EL (cell line): Measurements from ENCODE around the gene E2F1.

Experiments used
- DNase-seq: peaks from one replicate; pipeline ENCODE4 v3.0.0-alpha.2; 2016

Gene E2F1, protein sequence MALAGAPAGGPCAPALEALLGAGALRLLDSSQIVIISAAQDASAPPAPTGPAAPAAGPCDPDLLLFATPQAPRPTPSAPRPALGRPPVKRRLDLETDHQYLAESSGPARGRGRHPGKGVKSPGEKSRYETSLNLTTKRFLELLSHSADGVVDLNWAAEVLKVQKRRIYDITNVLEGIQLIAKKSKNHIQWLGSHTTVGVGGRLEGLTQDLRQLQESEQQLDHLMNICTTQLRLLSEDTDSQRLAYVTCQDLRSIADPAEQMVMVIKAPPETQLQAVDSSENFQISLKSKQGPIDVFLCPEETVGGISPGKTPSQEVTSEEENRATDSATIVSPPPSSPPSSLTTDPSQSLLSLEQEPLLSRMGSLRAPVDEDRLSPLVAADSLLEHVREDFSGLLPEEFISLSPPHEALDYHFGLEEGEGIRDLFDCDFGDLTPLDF

DNA sequence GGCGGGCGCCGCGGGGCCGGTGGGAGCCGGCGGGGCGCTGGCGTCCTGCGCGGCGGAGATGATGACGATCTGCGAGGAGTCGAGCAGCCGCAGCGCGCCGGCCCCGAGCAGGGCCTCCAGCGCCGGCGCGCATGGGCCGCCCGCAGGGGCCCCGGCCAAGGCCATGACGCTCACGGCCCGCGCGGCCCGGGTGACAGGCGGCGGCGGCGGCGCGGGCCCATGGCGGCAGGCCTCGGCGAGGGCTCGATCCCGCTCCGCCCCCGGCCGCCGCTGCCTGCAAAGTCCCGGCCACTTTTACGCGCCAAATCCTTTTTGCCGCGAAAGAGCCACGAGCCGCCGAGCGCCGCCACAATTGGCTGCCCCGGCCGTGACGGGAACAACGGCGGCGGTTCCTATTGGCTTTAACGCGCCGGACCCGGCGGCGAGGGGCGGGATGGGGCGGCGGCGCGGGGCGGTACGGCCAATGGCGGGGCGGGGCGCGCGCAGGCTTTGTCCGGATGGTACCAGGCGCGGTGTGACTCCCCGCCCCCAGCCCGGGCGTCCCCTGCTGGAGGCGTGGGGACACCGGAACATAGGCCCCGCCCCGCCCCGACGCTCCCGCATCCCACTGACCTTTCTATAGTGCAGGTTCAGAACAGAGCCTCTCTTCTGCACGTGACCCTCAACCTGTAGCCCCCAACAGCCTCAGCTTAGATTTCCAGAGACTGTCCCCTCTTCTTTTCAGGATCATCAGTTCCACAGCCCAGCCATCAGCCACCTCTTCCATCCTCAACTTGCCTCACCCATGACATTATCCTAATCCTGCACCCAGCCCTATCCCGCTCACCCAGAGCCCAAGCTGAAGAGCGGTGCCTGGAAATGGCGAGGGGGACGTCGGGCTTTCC, at the start of gene E2F1:
E2F1 (minus strand) TSS at position 286 of the 884 bp plus-strand sequence; CDS start at position 165, 121 bp downstream.
- peak; percentile 96 for DNase-seq

DNA sequence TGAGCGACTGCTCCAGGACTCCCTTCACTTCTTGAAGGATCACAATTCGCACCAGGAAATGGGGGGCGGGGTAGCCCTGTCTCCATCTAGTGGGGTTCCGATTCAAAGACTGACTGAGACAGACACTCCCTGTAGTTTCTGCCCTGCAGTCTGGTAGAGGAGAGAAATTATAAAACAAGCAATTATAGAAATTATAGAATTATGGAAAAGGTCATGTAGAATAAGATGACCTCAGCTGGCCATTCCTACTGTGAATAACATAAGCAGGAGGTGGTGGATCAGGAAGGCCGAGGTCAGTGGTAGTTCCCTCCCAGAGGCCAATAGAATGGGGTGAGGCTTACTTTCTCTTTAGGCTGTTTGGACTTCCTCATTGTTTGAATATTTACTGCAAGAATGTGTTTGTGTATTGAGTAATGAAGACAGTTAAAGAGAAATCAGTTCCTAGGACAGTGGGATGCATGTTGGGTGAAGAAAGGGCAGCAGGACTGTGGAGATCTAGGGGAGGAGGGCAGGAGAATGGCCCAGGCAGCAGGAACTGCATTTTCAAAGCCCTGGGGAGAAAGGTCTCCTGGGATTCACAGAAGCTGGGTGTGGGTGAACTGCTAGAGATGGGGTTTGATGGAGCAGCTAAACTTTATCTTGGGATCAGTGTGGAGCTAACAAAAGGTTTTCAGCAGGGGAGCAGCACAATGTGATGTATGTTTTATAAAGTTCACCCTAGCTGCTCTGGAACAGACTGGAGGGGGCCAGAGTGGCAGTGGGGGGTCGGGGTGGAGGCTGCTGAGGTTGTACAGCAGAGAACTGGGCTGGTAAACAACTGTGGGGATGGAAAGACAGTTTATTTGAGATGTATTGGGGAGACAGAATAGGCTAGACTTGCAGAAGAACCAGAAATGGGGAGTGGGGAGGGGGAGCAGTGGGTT, 47.7 kb upstream of the E2F1 start:
- DNase-seq, result peak; percentile 88

DNA sequence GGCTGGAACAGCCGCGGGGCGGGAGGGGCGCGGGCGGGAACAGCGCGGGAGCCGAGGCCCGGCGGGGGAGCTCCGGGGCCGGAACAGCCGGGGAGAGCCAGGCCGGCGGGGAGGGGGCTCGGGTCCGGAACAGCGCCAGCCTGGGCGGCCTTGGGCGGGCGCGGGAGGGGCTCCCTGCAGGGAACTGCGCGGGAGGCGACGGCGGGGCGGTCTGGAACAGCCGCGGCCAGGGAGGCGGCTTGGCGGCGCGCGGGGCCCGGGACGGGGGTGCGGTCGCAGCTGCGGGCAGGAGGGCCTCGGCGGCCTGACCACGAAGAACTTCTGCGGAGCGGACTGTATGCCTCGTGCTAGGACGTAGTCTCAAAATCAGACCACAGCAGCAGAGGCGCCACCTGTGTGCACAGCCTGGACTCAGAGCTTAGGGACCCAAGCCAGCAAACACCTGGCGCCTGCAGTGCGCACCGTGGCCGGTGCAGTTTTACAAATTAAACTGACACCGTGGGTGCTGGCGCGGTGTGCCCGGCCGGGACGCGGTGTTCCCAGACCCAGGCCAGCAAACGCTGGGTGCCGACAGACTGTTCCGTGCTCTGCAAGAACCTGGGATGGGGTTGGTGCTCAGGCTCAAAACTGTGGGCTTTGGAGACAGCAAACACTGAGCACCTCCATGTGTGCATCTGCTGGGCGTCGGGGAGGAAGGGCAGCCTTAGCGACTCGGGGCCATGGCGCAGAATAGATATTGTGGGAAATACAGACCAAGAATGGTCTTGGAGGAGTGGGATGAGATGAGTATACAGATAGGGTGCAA, 46.2 kb upstream of the E2F1 start:
- DNase-seq, result no peak

DNA sequence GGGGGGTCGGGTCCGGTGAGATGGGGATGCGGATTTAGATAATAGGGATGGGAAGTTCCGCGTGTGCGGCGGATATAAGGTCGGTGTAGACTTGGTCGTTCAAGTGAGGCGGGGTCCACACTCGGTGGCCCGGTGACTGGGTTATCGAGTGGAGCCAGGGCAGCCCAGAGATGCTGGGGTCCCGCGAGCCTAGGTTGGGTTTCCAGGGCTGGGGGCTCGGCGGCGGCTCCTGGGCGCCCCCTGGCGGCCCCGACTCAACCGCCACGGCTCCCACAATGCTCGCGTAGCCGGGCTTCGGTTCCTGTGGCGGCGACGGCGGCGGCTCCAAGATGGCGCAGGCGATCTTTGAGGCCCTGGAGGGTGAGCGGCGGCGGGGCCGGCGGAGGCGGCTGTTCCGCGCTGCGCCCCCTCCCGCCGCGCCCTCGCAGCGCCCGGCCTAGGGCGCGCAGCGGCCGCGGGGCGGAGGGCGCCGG, 45.5 kb upstream of the E2F1 start, which contains the start of gene ZNF341:
ZNF341 (plus strand) TSS at position 304 of the 473 bp plus-strand sequence; CDS start at position 330, 26 bp downstream.
- DNase-seq, result peak; percentile 85

DNA sequence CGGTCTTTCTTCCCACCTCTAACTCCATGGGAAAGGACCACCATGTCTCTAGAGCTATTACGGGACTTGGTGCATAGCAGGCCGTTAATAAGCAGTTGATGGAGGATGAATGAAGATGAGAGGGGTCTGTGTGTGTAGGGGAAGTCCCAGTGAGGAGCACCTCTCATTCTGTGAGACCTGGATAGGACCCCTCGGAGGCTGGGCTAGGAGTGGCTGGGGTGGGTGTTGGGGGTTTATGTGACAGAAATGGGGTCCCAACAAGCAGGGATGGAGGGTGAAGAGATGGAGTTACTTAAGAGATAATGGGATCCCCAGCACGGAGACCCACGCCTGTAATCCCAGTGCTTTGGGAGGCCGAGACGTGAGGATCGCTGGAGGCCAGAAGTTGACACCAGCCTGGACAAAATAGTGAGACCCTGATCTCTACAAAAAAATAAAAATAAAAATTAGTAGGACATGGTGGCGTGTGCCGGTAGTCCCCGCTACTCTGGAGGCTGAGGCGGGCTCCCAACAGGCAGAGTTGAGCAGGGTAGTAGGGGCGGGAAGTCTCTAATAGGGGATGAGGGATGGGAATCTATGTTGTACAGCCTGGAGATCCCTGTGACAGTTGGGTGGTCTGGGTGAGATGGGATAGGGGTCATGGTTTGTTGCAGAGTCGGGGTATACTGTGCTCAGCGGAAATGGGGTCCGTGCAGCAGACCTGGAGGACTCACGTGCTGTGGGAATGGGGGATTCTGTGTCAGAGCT, 44.9 kb upstream of the E2F1 start:
- no peak for DNase-seq

DNA sequence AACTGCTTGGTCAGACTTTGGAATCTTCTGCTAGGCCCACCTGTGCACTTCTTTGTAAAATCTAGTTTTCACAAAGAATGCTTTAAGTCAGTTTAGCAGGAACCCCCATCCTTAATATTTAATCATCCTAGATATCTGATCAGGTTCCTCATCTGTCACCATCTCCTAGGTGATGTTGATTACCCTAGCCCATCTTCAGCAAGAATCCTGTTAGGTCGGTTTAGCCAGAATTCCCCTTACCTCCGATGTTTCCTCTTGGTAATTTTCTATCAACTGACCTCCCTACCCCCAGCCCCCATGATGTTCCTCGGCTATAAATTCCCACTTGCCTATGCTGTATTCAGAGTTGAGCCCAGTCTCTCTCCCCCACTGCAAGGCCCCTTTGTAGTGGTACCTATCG, 42.9 kb upstream of the E2F1 start:
- no peak for DNase-seq

DNA sequence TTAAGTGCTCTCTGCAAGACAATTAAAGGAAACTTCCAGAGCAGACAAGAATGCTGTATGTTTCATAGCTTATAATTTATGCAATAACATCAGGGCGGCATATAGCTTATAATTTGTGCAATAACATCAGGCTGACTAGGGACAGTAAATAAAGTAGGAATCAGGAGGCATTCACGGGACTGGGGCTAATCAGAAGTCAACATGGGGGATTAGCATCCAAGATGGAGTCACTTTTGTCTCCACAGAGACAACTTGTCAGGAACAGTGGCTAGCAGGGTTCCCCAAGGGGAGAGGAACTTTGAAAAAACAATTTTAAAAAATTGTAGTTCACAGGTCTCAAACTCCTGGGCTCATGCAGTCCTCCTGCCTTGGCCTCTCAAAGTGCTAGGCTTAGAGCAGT, 42.3 kb upstream of the E2F1 start:
- no peak for DNase-seq

DNA sequence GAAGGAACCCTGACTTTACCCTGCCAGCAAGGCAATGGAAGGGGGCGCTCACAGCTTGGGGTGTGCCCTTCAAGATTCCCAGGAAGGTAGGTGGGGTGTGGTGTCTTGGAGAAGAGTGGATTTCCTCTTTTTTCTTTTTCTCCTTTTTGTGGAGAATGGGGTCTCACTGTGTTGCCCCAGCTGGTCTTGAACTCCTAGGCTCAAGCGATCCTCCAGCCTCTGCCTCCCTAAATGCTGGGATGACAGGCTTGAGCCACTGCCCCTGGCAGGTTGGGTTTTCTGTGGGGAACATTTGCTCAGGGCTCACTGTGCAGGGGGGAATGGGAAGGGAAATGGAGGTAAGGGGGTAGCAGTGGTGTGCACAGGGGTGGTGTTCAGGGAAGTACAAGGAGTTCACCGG, 41.6 kb upstream of the E2F1 start:
- no peak for DNase-seq

DNA sequence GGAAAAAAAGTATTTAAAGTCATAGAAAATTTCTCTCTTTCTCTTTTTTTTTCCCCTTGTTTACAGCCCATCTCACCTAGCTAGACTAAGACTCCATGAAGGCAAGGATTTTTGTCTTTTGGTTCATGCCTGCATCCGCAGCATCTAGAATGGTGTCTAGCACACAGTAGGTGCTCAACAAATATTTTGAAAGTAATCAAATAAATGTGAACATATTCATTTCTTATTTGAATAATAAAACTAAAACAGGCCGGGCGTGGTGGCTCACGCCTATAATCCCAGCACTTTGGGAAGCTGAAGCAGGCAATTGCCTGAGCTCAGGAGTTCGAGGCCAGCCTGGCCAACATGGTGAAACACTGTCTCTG, 40.9 kb upstream of the E2F1 start:
- no peak for DNase-seq

DNA sequence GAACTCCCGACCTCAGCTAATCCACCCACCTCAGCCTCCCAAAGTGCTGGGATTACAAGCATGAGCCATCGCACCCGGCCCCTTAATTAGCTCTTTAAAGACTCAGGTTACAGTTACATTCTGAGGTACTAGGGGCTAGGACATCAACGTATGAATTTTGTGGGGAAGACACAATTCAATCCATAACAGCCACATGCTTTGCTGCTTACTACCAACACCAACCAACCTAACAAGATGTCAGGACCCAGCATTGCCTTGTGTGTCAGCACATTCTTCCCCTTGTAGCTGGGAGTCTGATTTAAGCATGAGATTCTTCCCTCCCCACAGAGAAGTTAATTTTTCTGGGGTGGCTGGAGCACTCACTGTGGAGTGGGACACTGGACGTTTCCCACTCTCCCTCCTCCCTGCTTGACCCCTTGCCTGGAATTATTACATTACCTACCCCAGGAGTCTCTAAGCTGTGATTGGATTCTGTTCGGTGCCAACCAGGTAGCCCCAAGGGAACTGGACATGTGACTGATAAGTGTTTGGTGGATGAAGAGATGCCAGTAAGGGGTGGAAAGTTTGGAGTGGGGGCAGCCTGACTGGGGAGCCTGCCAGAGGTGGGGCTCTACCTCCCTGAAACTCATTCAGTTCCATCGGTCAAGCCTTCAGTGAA, 39.6 kb upstream of the E2F1 start:
- DNase-seq, result no peak

DNA sequence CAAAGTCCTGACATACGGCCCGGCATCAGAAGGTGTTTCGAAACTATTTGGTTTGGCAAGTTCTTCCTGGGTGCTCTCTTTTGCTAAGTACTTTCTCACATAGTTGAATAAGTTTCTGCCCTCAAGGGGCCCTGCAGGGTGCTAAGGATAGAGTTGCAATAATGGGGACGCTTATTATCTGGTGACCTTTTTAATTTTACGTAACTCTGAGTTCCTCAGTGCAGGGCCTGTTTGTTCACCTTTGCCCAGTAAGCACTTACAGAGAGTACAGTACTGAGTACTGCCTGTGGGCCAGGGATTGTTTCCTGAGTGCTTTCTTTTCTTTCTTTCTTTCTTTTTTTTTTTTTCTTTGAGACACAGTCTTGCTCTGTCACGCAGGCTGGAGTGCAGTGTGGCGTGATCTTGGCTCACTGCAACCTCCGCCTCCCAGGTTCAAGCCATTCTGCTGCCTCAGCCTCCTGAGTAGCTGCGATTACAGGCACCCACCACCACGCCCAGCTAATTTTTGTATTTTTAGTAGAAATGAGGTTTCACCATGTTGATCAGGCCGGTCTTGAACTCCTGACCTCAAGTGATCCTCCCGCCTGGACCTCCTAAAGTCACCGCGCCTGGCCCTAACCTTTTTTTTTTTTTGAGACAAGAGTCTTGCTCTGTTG, 38.4 kb upstream of the E2F1 start:
- DNase-seq, result no peak

DNA sequence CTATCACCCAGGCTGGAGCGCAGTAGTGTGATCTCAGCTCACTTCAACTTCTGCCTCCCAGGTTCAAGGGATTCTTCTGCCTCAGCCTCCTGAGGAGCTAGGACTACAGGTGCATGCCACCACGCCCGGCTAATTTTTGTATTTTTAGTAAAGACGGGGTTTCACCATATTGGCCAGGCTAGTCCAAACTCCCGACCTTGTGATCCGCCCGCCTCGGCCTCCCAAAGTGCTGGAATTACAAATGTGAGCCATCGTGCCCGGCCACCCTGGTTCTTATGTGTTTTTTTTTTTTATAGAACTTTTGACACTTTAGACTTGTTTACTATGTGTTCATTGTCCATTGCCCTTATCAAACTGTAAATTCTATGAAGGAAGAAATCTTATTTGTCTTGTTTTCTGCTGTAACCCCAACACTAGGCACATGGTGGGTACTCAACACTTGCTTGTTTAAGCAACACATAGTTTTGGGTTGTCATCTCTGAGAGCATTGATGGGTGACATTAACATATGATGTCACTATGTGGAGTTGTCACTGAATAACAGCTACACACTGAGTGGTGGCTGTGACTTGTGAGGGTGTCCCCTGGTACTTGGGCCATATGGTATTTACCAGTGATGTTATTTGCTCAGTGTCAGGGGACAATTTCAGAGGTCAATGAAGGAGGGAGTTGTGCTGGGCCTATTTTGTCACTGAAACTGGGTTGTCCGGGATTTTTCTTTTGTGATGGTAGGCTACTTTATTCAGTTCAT, 35.4 kb upstream of the E2F1 start:
- no peak for DNase-seq

DNA sequence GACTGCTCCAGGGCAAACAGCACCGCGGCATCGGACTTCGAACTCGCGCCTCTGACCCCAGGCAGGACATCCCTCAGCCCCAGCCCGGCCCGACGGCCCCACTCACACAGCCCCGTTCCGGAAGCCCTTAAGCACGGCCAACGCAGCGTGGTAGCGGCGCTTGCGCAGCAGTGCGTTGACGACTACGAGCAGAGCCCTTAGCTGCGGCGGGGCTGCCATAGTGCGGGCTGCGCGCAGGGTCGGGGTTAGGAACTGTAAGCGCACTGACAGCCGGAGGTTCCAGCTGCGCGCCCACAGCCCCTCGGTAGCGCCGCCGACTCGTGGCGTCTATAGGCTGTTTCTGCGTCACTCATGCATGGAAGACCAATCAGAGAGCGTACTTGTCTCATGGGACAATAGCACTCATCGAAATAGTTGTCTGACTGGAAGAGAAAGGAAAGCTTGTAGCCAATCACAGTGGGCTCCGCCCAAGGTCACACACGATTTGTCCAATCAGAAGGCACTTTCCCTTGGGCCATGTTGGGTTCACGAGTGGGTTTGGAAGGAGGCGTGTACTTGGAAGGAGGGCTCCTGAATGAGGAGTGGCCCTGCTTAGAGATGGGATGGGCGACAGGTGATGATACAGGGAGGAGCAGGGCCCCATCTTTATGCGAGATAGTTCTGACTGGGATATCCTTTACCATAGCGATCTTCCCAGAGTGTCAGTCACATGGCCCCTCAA, 34.0 kb upstream of the E2F1 start, which contains the start of gene PXMP4:
PXMP4 (minus strand) TSS at position 322 of the 721 bp plus-strand sequence; CDS start at position 219, 103 bp downstream.
- DNase-seq, result peak; percentile 97

DNA sequence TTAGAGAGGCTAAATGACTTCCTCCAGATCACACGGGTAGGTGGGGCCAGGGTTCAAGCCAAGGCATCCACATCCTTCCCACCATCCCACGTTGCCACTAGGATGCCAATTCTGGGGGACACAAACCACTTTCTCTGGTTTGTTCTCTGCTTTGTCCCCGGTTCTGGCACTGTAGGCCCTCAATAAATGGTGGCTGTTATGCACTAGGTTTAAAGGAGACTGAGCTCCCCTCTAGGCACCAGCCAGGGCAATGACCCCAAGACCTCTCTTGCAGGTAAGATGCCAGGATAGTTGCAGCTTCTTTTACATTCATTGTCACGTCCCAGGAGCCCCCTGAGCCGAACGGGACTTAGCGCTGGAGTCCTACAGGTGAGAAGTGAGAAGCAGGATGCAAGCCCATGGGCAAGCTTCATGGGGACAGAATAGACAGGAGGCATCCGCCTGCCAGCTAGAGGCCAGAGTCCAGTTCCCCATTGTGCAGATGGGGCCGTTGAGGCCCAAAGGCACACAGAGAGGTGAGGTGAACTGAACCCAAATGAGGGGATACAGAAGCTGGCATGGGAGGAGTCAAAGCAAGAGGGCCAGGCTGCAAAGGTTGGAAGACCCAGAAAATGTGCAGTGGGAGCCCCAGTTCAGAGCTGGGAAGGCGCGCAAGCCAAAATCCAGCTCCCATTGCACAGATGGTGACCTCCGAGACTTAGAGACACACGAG, 33.2 kb upstream of the E2F1 start:
- peak; percentile 4 for DNase-seq

DNA sequence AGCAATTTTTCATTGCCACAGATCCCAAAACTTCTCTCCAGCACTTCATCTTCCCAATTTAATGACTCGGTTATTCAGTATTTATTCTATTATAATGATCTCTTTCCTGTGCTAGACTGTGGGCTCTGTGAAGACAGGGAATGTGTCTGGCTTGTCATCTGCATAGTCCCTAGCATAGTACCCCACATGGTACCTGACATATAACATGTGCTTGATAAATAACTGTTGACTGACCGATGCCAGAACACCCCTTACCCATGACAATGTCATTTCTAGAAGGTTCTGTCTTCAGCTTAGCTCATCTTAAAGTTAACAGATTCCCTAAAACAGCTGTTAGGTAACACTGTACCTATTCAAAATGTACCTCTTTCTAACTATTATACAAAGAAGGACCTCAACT, 30.3 kb upstream of the E2F1 start:
- no peak for DNase-seq

DNA sequence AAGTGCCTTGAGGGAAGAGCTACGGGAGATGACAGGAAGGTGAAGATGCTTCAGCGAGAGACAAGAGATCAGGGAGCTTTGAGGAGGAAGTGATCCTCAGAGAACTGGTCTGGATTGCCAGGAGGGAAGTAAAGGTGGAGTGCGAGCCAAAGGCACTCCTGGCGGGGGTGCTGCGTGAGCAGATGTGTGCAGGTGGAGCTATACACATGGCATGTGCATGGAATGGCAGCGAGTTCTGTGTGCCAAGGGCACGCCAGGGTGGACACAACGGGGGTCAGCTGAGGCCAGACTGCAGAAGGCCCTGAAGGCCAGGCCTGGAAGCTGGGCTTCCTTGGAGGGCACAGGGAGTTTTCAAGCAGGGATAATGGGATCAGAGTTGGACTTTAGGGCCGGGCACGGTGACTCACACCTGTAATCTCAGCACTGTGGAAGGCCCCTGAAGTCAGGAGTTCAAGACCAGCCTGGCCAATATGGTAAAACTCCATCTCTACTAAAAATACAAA, 27.7 kb upstream of the E2F1 start:
- no peak for DNase-seq

DNA sequence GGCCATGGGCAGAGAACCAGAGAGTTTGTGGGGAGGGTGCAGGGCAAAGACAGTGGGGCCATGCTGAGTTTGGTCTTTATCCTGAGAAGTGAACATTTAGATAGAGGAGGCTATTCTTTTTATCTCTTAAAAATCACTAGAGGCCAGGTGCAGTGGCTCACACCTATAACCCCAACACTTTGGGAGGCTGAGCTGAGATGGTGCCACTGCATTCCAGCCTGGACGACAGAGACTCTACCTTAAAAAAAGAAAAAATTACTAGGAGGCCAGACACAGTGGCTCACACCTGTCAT, 25.2 kb upstream of the E2F1 start:
- no peak for DNase-seq
